ENCODE measurements around the gene KIAA1614.
"Not testable (repeated sequence)": the region's sequence is repeated elsewhere in the genome, so short reads cannot be mapped to it uniquely, and the experiment has no call there.

KIAA1614 gene

DNA sequence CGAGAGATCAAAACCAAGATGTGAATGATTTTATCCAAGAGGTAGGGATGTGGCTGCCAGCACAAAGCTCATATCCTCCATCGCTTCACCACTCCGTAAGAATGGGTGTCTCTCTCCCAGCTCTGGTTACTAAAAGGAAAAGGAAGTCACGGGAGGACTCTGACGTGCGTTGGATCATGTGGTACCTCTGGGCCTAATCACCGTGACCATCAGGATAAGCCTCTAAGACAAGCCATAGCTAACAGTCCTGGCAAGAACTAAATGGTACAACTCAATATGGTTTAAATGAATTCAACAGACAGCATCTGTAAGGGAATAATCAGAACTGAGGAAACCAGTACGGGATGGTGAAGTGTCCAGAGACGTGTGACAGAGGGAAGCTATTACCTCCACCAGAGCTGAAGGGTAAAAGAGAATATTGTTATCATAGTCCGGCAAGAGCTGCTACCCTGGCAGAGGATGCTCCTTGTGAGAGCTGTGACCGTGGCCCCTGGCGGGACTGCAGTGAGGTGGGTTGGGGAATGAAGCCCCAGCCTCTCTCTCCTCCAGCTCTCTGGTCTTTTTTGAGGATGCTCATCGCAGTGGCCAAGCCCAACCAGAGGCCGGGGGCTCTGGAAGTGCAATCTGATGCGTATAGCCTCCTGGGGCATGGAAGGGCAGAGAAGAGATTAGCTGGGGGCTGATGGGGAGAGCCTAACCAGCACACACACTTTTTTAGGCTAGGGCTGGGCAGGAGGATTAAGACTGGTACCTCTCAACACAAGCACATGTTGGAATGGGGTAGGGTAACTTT, 54.2 kb downstream of the KIAA1614 start:
- DNase-seq: no peak

DNA sequence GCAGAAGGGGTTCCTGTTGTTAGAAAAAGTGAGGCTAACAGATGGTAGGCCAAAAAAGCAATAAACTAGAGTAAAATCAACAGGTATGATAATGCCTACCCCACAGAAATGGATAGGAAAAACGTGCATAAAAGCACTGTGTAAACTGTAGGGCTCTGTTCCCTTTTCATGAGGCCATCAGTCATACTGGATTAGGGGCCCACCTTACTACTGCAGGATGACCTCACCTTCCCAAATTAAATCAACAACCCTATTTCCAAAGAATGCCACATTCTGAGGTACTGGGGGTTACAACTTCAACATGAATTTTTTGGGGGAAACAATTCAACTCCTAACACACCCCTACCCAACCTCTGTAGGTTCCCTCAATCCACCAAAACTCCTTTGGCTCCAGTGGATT, 54.9 kb downstream of the KIAA1614 start:
- DNase-seq: no peak

DNA sequence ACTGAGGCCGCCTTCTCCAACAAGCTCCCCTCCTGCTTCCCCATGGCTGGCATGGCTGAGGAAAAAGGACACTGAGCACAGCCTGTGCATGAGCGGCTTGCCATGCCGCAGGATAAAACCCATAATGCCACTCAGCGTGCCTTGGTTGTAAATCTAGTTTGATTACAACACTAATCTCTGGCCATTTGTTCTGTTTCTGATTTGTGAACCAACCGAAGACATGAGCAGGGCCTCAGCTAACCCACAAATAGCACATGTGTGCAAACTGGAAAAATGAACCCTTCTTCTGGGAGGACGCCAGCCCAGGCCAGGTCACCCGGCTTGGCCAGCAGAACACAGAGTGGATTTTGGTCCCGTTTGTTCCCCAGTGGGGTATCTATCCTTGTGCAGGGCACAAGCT, 56.1 kb downstream of the KIAA1614 start:
- DNase-seq: not testable (repeated sequence)

DNA sequence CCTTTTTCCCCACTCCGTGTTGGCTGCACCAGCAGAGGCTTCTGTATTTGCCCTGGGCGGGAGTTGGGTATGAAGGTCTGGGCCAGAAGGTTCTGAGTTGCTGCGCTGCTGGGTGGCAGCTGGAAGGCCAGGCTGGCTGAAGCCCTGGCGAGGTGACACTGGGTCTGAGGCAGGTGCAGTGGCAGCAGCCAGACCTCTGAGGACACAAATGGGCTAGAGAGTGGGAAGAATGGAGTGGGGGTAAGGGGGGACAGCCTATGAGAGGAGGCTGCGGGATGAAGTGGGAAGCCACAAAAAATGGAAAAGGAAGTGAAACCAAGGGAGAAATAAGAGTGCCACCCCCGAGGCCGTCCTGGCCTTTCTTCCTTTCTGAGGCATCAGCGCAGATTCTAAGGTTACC, 56.7 kb downstream of the KIAA1614 start:
- DNase-seq: no peak

DNA sequence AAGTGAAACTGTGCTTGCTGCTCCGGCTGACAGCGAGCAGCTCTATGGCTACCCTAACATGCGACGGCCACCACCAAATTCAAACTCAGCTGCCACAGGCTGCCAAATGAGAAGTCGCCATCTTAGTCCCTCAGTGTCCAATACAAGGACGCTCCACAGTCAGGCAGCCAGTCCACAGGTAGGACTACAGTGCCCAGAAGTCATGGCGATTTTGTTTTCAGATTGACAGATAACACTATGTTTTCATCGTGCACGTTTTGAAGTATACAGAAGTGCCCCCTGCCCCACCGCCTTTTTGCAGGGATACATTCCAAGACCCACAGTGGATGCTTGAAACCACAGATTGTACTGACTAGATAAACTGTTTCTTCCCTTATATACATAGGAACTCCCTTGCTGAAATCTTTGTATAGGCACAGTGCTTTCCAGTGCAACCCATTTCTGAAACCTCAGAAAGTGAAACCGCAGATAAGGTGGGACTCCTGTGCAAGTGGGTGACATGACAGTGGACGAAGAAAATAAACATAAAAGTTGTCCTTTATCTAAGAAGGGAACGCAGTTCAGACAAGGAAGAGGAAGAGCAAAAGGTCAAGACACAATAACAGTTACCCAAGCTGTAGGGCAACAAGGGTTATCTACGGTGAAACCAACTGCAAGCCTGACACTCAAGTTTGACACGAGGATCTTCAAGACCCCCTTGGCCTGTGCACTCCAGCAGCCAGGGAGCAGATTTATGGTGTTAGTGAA, 57.8 kb downstream of the KIAA1614 start:
- DNase-seq: no peak

DNA sequence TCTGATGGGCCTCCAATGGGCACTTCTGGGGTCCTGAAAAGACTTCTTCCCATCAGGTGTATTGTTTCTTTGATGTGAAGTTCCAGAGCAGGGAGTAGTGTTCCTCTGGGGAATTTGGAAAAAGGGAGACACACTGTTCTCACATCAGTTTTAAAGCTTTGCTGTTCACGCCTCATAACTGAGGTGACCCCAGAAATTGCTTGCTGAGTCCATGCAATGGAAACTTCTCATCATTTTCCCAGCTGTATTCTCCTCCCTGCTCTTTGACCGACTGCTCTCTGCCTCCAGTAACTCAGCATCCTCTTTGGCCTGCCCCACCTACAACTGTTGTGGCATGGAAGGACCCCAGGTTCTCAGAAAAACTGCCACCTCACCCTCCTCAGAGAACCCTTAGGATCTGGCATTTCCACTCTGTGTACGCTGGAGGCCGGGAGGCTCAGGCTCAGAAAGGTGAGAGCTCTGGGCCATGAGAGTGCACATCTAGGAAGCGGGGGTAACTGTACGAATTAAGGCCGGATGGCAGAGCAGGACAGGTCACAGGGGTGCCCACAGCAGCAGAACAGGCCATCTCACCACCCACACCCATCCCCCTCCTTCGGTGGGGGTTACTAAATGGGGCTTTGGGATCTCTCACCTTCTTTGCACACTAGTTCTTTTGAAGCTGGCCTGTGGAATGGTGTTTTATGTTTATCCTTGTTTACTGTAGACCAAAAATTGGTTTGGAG, 58.7 kb downstream of the KIAA1614 start:
- no peak for DNase-seq

DNA sequence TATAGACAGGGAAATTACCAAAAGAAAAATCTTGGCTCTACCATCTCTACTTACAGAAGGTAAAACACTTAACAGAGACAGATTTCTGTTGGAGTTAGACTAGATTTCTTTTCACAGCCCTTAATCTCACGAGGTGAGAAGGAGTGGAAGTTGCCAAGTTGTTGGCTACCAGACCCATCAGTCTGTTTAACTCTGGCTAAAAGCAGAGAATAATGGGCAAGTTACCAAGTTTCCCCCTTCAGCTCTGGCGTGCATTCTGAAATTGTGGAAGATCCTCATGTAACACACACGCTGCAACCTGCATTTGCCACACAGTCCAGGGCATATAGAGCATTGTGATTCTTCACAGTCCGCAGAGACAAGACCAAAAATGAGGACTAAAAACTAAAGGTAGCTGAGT, 60.7 kb downstream of the KIAA1614 start:
- DNase-seq: no peak

DNA sequence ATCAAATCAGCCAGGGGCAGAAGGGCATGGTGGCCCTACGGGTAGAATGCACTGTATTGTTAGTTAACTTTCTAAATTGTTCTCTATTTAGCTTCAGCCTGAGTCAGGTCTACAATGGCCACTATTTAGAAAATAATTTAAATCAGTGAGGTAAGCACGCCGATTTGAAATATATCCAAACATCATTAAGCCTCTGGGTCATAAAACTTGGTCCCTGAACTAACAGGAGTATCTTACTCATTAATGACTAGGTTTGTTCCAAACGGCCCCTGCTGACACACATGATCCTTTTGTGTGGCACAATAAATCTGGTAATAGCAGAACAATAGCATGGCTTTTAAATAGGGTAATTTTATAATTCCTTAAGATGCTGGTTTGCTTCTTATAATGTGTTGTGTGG, 61.5 kb downstream of the KIAA1614 start:
- DNase-seq: no peak

DNA sequence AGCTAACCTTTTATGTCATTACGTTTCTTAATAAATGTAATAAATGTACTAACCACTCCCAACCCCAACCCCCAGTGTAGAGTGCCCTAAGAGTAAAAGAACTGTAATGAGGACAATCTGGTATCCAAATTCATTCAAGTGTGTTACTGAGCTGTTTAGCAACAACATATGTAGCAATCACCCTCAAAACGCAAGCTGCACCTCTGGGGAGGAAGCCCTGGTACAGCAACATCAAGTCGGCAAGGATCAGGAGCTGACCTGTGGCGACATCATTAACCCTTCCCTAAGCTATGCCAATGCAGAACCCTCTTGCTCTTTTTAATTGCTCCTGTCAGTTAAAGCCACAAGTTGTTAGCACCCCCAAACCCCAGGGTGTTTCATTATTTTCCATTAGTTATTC, 62.9 kb downstream of the KIAA1614 start:
- no peak for DNase-seq

DNA sequence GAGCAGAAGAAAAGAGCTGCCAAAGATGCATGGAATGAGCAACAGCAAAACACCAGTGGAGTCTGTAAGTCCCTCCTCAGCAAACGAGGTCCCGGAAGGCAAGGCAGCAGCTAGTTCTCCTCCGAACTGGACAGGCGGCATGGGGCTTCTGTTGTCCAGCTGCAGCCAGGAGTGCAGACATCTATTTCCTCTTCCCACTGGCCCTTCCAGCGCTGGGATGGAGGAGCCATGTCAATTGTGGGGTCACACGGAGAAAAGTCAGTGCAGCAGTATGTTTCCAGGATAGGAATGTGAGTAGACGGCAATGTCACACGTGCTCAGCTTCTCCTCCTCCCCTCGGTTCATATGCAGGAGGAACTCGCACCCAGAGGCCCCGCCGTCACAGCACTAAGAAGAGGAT, 63.5 kb downstream of the KIAA1614 start:
- DNase-seq: no peak

DNA sequence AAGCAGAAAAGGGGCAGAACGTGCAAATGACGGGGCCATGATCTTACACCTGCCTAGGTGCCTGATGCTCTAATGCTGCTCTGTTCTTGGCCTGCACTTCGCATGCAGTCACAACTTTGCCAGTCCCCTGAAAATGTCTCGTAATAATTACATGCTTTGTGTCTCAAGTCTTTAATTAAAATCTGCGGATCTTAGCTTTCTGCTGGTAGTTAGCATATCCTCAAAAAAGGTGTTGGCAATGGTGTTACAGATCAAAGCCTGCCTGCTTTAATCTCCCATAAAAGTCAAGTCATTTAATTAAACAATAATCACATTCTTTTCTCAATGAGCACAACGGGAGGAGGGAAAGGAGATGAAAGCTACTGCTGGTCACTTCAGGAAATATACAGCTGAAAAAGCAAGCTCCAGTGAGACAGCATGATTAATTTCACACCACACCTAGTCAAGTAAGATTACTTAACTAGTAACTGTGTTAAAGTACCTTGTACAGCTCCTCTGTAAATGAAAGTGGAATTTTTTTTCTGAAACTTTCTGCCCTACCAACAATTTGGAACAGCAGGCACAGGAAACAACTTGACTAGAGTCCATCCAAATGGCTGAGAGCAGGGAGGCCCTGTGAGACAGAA, 64.1 kb downstream of the KIAA1614 start:
- DNase-seq: no peak

DNA sequence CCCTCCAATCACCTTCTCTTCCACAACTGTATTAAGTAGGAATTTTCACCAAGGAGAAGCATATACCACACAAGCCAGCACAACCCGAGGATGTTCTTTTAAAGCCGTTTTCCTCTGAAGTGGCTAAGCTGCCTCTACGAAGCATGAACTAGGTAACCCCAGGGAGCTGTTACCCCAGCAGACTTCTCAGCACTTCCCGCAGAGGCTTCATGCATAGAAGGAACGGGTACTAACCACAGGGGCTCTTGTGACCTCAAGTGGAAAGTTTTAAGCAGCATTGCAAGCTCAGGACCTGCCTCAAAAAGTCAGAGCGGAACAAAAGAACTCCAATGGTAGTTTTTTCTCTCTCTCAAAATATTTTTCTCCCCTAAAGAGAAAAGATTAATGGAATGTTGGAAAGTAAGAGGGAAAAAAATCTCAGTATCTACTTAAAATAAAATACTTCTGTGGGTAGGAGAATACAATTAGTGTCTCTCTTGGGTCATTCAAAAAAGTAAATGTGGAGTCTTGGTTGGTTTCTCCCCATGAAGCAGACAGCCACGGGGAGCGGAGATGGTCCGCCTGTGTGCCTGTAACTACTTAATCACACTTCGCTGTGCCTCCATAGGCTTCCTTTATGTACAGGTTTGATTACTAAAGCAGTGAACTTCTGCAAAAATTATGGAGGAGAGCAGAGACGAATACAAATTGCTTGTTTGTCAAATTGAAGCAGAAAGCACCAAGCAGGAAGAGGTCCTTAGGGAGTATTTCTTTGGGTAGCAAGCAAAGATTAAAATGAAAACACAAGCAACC, 69.1 kb downstream of the KIAA1614 start:
- DNase-seq: no peak

DNA sequence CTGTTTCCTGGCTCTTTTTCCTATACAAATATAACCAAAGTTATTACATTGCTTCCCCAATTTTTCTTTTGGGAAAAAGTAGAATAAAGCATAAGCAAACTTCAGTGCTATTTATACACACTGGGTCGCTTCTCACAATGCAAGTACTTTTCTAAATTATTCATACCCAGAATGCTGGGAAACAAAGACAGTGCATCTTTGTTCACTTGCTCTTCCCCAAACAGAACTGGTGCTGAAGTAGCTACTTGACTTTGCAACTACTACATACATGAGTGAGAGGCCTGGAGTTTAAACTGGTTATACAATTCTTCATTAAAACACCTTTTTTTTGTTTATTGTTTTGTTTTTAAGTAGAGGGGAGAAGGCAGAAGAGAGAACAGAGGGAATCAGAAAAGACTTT, 69.7 kb downstream of the KIAA1614 start:
- DNase-seq: no peak

DNA sequence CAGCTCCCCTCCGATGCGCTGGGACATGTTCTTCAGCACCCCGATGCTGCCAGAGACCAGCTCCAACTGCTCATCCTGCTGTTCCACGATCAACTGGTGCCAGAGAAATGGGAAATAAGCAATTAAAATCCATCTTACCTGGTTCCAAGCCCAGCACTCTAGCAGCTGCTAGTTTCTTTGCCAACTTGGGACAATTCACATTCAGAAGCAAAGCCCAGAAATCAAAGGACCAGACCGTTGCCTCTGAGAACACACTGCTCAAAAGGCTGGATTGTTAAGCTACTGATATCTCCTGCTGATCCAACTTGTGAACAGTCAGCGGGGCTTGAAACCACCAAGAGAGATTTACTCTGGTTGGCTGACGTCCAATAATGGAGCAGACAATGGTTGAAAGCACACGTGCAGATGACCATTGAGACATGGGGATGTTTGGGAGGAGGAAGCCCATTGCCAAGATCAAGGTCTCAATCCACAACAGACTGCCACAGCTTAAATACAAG, 75.6 kb downstream of the KIAA1614 start:
- DNase-seq: no peak

DNA sequence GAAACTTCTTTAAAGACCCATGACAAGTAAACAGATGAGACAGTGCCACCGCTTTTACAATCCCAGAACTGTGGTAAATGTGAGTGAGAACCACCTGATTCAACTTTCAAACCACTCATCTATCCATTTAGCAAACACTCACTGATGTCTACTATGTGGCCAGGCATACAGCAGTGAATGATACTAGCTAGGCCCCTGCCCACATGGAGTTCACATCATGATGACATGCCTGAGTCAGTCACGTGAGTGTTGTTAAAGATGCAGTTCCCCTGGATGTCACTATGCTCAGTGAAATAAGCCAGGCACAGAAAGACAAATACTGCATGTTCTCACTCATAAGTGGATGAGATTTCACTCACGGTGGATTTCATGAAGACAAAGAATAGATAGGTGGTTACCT, 81.6 kb downstream of the KIAA1614 start:
- DNase-seq: no peak

DNA sequence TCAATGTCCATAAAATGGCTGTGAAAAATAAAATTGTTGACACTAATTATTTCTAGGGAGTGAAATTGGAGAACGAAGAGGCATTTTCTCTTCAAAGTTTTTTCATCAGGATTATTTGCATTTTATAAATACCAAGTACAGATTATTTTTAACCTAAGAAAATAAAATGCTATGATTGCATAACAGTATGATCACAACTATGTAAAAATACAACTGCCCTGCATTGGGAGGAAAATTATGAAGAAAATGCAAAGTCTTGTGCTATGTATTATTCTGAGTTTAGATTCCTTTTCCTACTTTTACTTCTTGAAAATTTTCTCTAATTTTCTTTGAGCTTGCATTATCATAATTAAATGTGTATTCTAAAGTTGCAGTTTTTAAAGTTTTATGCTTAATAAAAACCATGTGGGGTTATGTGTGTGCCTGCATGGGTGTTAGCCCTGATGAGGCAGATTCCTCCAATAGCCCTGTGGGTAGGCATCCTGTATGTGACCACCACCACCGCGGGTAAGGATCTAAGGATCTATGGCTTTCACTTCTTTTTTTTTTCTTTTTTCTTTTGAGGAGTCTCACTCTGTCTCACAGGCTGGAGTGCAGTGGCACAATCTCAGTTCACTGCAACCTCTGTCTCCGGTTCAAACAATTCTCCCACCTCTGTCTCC, 85.3 kb downstream of the KIAA1614 start:
- no peak for DNase-seq
